B cell (primary cell): ENCODE measurements around the gene DYNC2I2.

Experiments
- CTCF ChIP-seq: fragments of 200-600 bp; IDR thresholded peaks from one replicate; pipeline ENCODE4 v1.8.0; 2022; ENCODE audit warnings: antibody characterized with exemption, mild to moderate bottlenecking
- EZH2 ChIP-seq: IDR thresholded peaks from 2 replicates; pipeline ENCODE4 v1.6.1; 2012; ENCODE audit warnings: borderline replicate concordance, low read depth, mild to moderate bottlenecking, moderate library complexity, low read length; ENCODE audit not compliant: insufficient read depth, poor library complexity, severe bottlenecking

GRCh38 chr9:128636556-128637530, 19.8 kb downstream of the DYNC2I2 start:
- TF ChIP-seq CTCF, result no peak
- TF ChIP-seq EZH2, result no peak
